Trophoblast cell (in vitro differentiated cells and primary cell): ENCODE measurements around the gene FIGNL1.

Experiments
- DNase-seq, 2 donors: peaks; one replicate each; pipeline ENCODE4 v3.0.0-alpha.2; 2016
- H2AFZ ChIP-seq: 2 replicates; pipeline ENCODE4 v1.6.1; 2013; ENCODE audit warnings: low read length, moderate library complexity, mild to moderate bottlenecking; ENCODE audit not compliant: insufficient read depth, poor library complexity
- H2AK5ac ChIP-seq: 2 replicates; pipeline ENCODE4 v1.6.1; 2013; ENCODE audit warnings: mild to moderate bottlenecking, low read length
- H2BK120ac ChIP-seq: 2 replicates; pipeline ENCODE4 v1.6.1; 2013; ENCODE audit warnings: low read length, mild to moderate bottlenecking, moderate library complexity; ENCODE audit not compliant: insufficient read depth, poor library complexity
- H2BK12ac ChIP-seq: 2 replicates; pipeline ENCODE4 v1.6.1; 2013; ENCODE audit warnings: mild to moderate bottlenecking, low read length, moderate library complexity
- H2BK5ac ChIP-seq: 2 replicates; pipeline ENCODE4 v1.6.1; 2013; ENCODE audit warnings: low read length, low read depth, moderate library complexity, mild to moderate bottlenecking; ENCODE audit not compliant: poor library complexity
- H3K14ac ChIP-seq: 2 replicates; pipeline ENCODE4 v1.6.1; 2013; ENCODE audit warnings: mild to moderate bottlenecking, low read length
- H3K18ac ChIP-seq: 2 replicates; pipeline ENCODE4 v1.6.1; 2013; ENCODE audit warnings: mild to moderate bottlenecking, low read length
- H3K23ac ChIP-seq: 2 replicates; pipeline ENCODE4 v1.6.1; 2013; ENCODE audit warnings: low read length
- H3K27ac ChIP-seq: 2 replicates; pipeline ENCODE4 v1.5.1; 2013; ENCODE audit warnings: low read depth, mild to moderate bottlenecking, inconsistent platforms, low read length, moderate library complexity
- H3K27me3 ChIP-seq: 2 replicates; pipeline ENCODE4 v1.6.1; 2013; ENCODE audit warnings: inconsistent platforms, mild to moderate bottlenecking, low read length, moderate library complexity; ENCODE audit not compliant: insufficient read depth
- H3K36me3 ChIP-seq, 2 experiments: 1 replicate in 1 of 2; 2 replicates in 1 of 2; pipeline ENCODE4 v1.6.1; 2013; ENCODE audit warnings: low read length in 2 of 2, mild to moderate bottlenecking in 2 of 2, moderate library complexity in 1 of 2; ENCODE audit not compliant: insufficient read depth in 2 of 2, control insufficient read depth in 1 of 2
- H3K4ac ChIP-seq: 2 replicates; pipeline ENCODE4 v1.6.1; 2013; ENCODE audit warnings: low read depth, mild to moderate bottlenecking, low read length, moderate library complexity
- H3K4me1 ChIP-seq, 2 experiments: 1 replicate in 1 of 2; 2 replicates in 1 of 2; pipeline ENCODE4 v1.6.1; 2013; ENCODE audit warnings: low read length in 2 of 2, mild to moderate bottlenecking in 2 of 2, moderate library complexity in 1 of 2; ENCODE audit not compliant: insufficient read depth in 2 of 2, control insufficient read depth in 1 of 2
- H3K4me2 ChIP-seq: 2 replicates; pipeline ENCODE4 v1.6.1; 2013; ENCODE audit warnings: inconsistent platforms, mild to moderate bottlenecking, low read length, moderate library complexity
- H3K4me3 ChIP-seq: 2 replicates; pipeline ENCODE4 v1.5.1; 2013; ENCODE audit warnings: mild to moderate bottlenecking, low read depth, low read length, inconsistent platforms
- H3K79me1 ChIP-seq: one replicate; pipeline ENCODE4 v1.6.1; 2013; ENCODE audit warnings: low read length
- H3K79me2 ChIP-seq: 2 replicates; pipeline ENCODE4 v1.6.1; 2013; ENCODE audit warnings: low read length, mild to moderate bottlenecking; ENCODE audit not compliant: control insufficient read depth, insufficient read depth, poor library complexity
- H3K9ac ChIP-seq: 2 replicates; pipeline ENCODE4 v1.6.1; 2013; ENCODE audit warnings: mild to moderate bottlenecking, low read length
- H3K9me3 ChIP-seq: 2 replicates; pipeline ENCODE4 v1.6.1; 2013; ENCODE audit warnings: low read depth, mild to moderate bottlenecking, control low read depth, inconsistent platforms, low read length; ENCODE audit not compliant: insufficient read depth
- H4K12ac ChIP-seq: 2 replicates; pipeline ENCODE4 v1.6.1; 2013; ENCODE audit warnings: low read depth, mild to moderate bottlenecking, low read length, moderate library complexity
- H4K8ac ChIP-seq: 2 replicates; pipeline ENCODE4 v1.6.1; 2013; ENCODE audit warnings: low read depth, mild to moderate bottlenecking, low read length, moderate library complexity
- H4K91ac ChIP-seq: one replicate; pipeline ENCODE4 v1.6.1; 2013; ENCODE audit warnings: low read depth, mild to moderate bottlenecking, low read length, moderate library complexity
- WGBS: extraction: QIAGEN DNeasy Blood & Tissue Kit; methylation state at CpG from one replicate; pipeline ENCODE4 v1.1.7; 2013; ENCODE audit warnings: missing lambda C conversion rate; ENCODE audit not compliant: insufficient read length, insufficient coverage; ENCODE audit errors: extremely low coverage; 5-methylcytosine and 5-hydroxymethylcytosine counted together

The FIGNL1 gene

DNA sequence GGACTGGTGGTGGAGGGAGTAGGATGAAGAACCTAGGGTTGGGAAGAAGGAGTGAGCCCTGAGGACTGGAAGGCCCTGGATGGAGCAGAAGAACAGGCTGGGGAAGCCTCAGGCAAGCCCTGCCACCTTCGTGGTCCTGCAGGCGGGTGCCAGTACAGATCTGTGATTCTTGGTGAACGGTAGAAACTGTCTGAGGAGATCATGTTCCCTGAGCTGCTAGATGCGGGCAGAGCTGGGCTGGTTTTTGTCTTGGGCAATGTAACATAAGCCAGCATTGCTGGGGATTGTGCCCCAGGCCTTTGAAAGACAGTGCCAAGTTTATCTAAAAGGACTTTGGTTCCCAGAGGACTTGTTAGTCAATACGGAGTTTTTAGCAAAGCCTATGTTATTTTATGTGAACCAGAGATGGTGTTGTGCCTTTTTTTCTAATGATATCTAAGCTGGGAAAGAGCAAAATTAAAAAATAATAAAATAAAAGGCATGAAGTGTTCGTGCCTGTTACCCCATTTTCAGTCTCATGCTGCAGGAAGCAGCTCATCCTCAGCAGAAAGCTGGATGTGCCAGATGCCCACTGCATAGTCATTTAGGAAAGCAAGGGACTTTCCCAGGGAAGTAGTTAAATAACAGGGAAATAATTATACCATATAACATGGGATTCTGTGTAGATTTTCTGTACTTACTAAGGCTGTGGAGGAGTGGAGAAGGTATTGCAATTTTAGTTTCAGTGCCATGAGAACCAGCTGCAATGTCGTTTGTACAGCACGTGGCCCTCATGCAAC lies 24.4 kb upstream of the FIGNL1 start:
- Histone ChIP-seq H3K27me3 (no peaks in the 10 kb centered on the region), H2AK5ac (no peak overlapping the region), H3K9ac (no peak overlapping the region), H4K12ac (no peak overlapping the region), H3K4me3 (no peak overlapping the region), H3K4me2 (no peak overlapping the region), H3K23ac (no peak overlapping the region), H2BK5ac (no peak overlapping the region), H3K4me1 (no peaks in the 10 kb centered on the region), H3K79me1 (no peaks in the 10 kb centered on the region), H4K8ac (no peak overlapping the region), H4K91ac (no peak overlapping the region), H3K9me3 (no peaks in the 10 kb centered on the region), H3K18ac (no peak overlapping the region), H2AFZ (no peak overlapping the region), H3K79me2 (no peaks in the 10 kb centered on the region), H2BK120ac (no peak overlapping the region), H3K14ac (no peak overlapping the region), H3K4ac (no peak overlapping the region), H2BK12ac (no peak overlapping the region), H3K27ac (no peak overlapping the region), H3K36me3 (no peaks in the 10 kb centered on the region)
- DNase-seq, result peak; percentile 57 to 59
- no CpG with 5 or more reads among the region's 8 CpGs for WGBS

DNA sequence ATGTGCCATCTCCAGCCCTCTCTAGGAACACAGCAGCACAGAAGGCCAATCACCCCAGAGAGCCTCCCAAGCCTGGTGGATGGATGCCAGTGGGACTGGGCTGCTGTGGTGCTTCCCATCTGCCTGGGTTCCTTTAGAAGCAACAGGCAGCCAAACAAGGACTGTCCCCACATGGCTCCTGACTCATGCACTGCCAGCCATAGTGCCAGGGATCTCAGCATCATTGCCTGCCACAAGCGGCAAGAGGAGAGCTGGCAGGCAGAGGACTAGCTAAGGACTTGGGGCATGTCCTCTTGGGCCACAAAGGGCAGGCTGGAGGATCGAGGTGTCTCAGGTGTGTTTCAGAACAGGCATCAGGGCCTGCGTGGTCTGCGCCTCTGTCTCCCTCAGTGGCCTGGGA lies 23.4 kb upstream of the FIGNL1 start:
- Histone ChIP-seq H2BK5ac (no peak overlapping the region), H3K79me2 (no peaks in the 10 kb centered on the region), H3K4me3 (no peak overlapping the region), H3K23ac (no peak overlapping the region), H3K36me3 (no peaks in the 10 kb centered on the region), H2BK12ac (no peak overlapping the region), H3K18ac (no peak overlapping the region), H3K4me2 (no peak overlapping the region), H3K4ac (no peak overlapping the region), H3K14ac (no peak overlapping the region), H3K27ac (no peak overlapping the region), H2AK5ac (no peak overlapping the region), H3K27me3 (no peaks in the 10 kb centered on the region), H3K79me1 (no peaks in the 10 kb centered on the region), H4K91ac (no peak overlapping the region), H3K4me1 (no peaks in the 10 kb centered on the region), H3K9me3 (no peaks in the 10 kb centered on the region), H4K12ac (no peak overlapping the region), H2AFZ (no peak overlapping the region), H3K9ac (no peak overlapping the region), H4K8ac (no peak overlapping the region), H2BK120ac (no peak overlapping the region)
- no peak for DNase-seq
- no CpG with 5 or more reads among the region's 4 CpGs for WGBS

DNA sequence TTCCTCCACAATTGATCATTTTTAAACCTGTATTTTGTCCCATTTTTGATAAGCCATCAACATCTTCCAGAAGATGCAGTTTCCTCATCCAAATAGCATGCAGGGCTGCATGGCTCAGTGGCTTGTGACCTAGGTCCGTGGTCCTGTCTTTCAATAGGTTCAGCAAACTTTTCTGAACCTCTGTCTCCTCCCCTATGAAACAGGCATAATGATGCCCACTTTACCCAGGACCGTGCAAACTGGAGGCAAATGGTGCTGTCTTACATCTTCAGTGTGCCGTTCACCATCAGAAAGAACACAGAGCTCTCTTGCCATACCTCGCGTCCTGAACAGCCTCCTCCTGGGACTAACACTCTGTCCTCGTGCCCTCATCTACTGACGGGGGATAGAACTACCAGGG lies 22.3 kb upstream of the FIGNL1 start:
- no peak overlapping the region for H4K12ac ChIP-seq
- no peak overlapping the region for H3K18ac ChIP-seq
- H3K4me1 ChIP-seq, result no peaks in the 10 kb centered on the region
- H3K4me2 ChIP-seq, result no peak overlapping the region
- no peak overlapping the region for H3K9ac ChIP-seq
- no peak overlapping the region for H2BK120ac ChIP-seq
- no peaks in the 10 kb centered on the region for H3K79me2 ChIP-seq
- no peak overlapping the region for H2AFZ ChIP-seq
- no peak overlapping the region for H3K4me3 ChIP-seq
- no peak overlapping the region for H3K14ac ChIP-seq
- no peak for DNase-seq
- H3K27ac ChIP-seq, result no peak overlapping the region
- H3K79me1 ChIP-seq, result no peaks in the 10 kb centered on the region
- H3K4ac ChIP-seq, result no peak overlapping the region
- WGBS, result no CpG with 5 or more reads among the region's 7 CpGs
- H3K23ac ChIP-seq, result no peak overlapping the region
- no peaks in the 10 kb centered on the region for H3K36me3 ChIP-seq
- H2BK12ac ChIP-seq, result no peak overlapping the region
- no peak overlapping the region for H2AK5ac ChIP-seq
- H3K9me3 ChIP-seq, result no peaks in the 10 kb centered on the region
- no peak overlapping the region for H4K91ac ChIP-seq
- no peaks in the 10 kb centered on the region for H3K27me3 ChIP-seq
- H2BK5ac ChIP-seq, result no peak overlapping the region
- H4K8ac ChIP-seq, result no peak overlapping the region

DNA sequence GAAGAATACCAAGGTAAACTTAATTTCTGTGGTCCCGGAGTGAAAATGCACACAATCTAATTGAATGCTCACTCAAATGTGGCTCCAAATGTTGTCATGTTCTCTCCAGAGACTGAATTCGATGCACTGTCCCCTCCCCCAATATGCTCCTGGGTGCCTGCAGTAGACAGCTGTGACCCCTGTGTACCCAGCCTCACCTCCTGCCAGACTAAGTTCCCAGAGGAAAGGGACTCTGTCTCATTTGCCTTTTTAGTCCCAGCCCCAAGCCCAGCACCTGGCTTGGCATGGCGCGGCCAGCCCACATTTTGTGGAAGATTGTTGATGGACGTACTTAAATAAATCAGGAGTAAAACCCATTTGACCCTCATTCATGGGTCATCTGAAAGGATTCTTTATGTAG lies 21.8 kb upstream of the FIGNL1 start:
- no peak overlapping the region for H3K14ac ChIP-seq
- H3K4me1 ChIP-seq, result no peaks in the 10 kb centered on the region
- no peaks in the 10 kb centered on the region for H3K9me3 ChIP-seq
- H2BK5ac ChIP-seq, result no peak overlapping the region
- WGBS, result no CpG with 5 or more reads among the region's 5 CpGs
- no peak overlapping the region for H3K27ac ChIP-seq
- H3K23ac ChIP-seq, result no peak overlapping the region
- H3K4me2 ChIP-seq, result no peak overlapping the region
- no peaks in the 10 kb centered on the region for H3K79me1 ChIP-seq
- H2AK5ac ChIP-seq, result no peak overlapping the region
- no peaks in the 10 kb centered on the region for H3K79me2 ChIP-seq
- H2BK12ac ChIP-seq, result no peak overlapping the region
- H2AFZ ChIP-seq, result no peak overlapping the region
- H4K91ac ChIP-seq, result no peak overlapping the region
- no peak overlapping the region for H4K8ac ChIP-seq
- DNase-seq, result no peak
- H2BK120ac ChIP-seq, result no peak overlapping the region
- no peaks in the 10 kb centered on the region for H3K27me3 ChIP-seq
- no peak overlapping the region for H3K4me3 ChIP-seq
- no peak overlapping the region for H3K9ac ChIP-seq
- no peak overlapping the region for H3K4ac ChIP-seq
- no peak overlapping the region for H4K12ac ChIP-seq
- no peaks in the 10 kb centered on the region for H3K36me3 ChIP-seq
- no peak overlapping the region for H3K18ac ChIP-seq
